ENCODE results near the gene SRRM1. TPM values are rescaled to one million over a fixed set of nuclear protein-coding genes. Genes with fewer than 3 reads are reported as not detected.

The SRRM1 gene
- total and polyA plus RNA-seq, 2 donors (not counting 3 experiments of a cell fraction or from before 2014, with no cell fraction given) = 39.7 to 163 TPM

- no peak overlapping the region for H3K27ac ChIP-seq (ENCODE audit: insufficient read depth, low read depth, low read length)
- no peaks in the 10 kb centered on the region for H3K4me1 ChIP-seq (ENCODE audit: control insufficient read depth, extremely low read depth, insufficient read depth, low read length)
- intact Hi-C loops (cut with micrococcal nuclease) (no loop called here), dilution Hi-C loops (cut with MboI; ENCODE audit: extremely low pct_ligation_motif_present, low sequenced_read_pairs) (no loop called here)
- H4K20me1 ChIP-seq (replicated peaks; ENCODE audit: control insufficient read depth, extremely low read depth, insufficient read depth, low read length) = no peaks in the 10 kb centered on the region
- H2AFZ ChIP-seq (ENCODE audit: low read depth, low read length) = no peak overlapping the region
- CTCF ChIA-PET = interaction anchor here (0.9 to 2.2 kb wide), 5 partner anchors 9 to 177 kb away, joined by 3 to 12 read pairs (median 3); no protein-coding TSS in a partner anchor
- BruUV-seq (replicated peaks) = no TSS peak
- no peaks in the 10 kb centered on the region for H3K27me3 ChIP-seq (ENCODE audit: control insufficient read depth in 2 of 2, insufficient read depth in 2 of 2, low read length in 2 of 2)
- DNase-seq (ENCODE audit: low read depth, low spot score) (no peak), FAIRE-seq (no peak)
- H3K4me3 ChIP-seq (replicated peaks in 1 of 3; ENCODE audit: insufficient read depth in 1 of 3, low read depth in 1 of 3, low read length in 3 of 3) = no peak overlapping the region
- H3K9ac ChIP-seq (replicated peaks; ENCODE audit: extremely low read depth, insufficient read depth, low read length) = no peak overlapping the region
- H3K36me3 ChIP-seq (ENCODE audit: control insufficient read depth in 2 of 2, extremely low read depth in 1 of 2, insufficient read depth in 2 of 2, low read length in 2 of 2) = peaks cover 29 to 33% of the 10 kb centered on the region in 2 experiments
- H3K9me1 ChIP-seq (replicated peaks; ENCODE audit: control insufficient read depth, extremely low read depth, insufficient read depth, low read length) = no peaks in the 10 kb centered on the region
- no peak overlapping the region for H3K4me2 ChIP-seq (ENCODE audit: insufficient read depth, low read length)
- POLR2A ChIA-PET = no interaction called here
- H3K79me2 ChIP-seq (ENCODE audit: control insufficient read depth, insufficient read depth, low read length) = peaks cover 48% of the 10 kb centered on the region
- H3K9me3 ChIP-seq (replicated peaks; ENCODE audit: control insufficient read depth, insufficient read depth, low read length) = no peaks in the 10 kb centered on the region
- TF ChIP-seq POLR2A (IDR thresholded peaks at IDR 0.05; ENCODE audit: low read depth, low read length) = no peak
- TF ChIP-seq MAX (IDR thresholded peaks at IDR 0.05; ENCODE audit: insufficient read depth, insufficient read length) = no peak
- no peak for TF ChIP-seq MYC (IDR thresholded peaks at IDR 0.05; ENCODE audit: low read depth, low read length)
- no peak for TF ChIP-seq EZH2 (IDR thresholded peaks at IDR 0.05; ENCODE audit: borderline replicate concordance, low read depth, low read length, severe bottlenecking)
- no peak for TF ChIP-seq POLR2AphosphoS5 (IDR thresholded peaks at IDR 0.05; ENCODE audit: insufficient read depth, low read depth, low read length)
- no peak for TF ChIP-seq JUN (IDR thresholded peaks at IDR 0.05; ENCODE audit: borderline replicate concordance, insufficient read depth, insufficient read length, low read depth)
- no peak for TF ChIP-seq GATA2 (IDR thresholded peaks at IDR 0.05; ENCODE audit: insufficient read depth, insufficient read length, low read depth, low read length)
- TF ChIP-seq FOS (IDR thresholded peaks at IDR 0.05; ENCODE audit: borderline replicate concordance, insufficient read depth, low read length) = no peak
- no peak for TF ChIP-seq CTCF (IDR thresholded peaks at IDR 0.05; ENCODE audit: extremely low read depth in 1 of 2, insufficient read depth in 1 of 2, low read depth in 1 of 2, low read length in 2 of 2)
These were observed 14.7 kb downstream of the SRRM1 start for GRCh38 chr1:24657781-24658180.

All from endothelial cell of umbilical vein (primary cell).